Measurements from ENCODE around the gene LENG1.

Gene LENG1

GRCh38 chr19:54162241-54162805, 2.8 kb upstream of the LENG1 start:
- peak; percentile 56 for DNase-seq

GRCh38 chr19:54160854-54161253, 1.3 kb upstream of the LENG1 start:
- DNase-seq = no peak

- peak; percentile 46 for DNase-seq
These were observed 776 bp upstream of the LENG1 start for GRCh38 chr19:54160182-54160811.

GRCh38 chr19:54158812-54159351, 639 bp downstream of the LENG1 start:
- peak; percentile 38 for DNase-seq

GRCh38 chr19:54156953-54157352, 2.6 kb downstream of the LENG1 start:
- no peak for DNase-seq

- no peak for DNase-seq
These were observed 3.0 kb downstream of the LENG1 start for GRCh38 chr19:54156490-54156889.

- DNase-seq = no peak
These were observed 3.8 kb downstream of the LENG1 start for GRCh38 chr19:54155694-54156093.

GRCh38 chr19:54154603-54155345, 4.7 kb downstream of the LENG1 start:
- peak; percentile 69 for DNase-seq

- DNase-seq = no peak
These were observed 5.7 kb downstream of the LENG1 start for GRCh38 chr19:54153731-54154326.

- DNase-seq = no peak
These were observed 6.5 kb downstream of the LENG1 start for GRCh38 chr19:54152878-54153524.

GRCh38 chr19:54152267-54152666, 7.3 kb downstream of the LENG1 start:
- DNase-seq = no peak

GRCh38 chr19:54151362-54152035, 8.0 kb downstream of the LENG1 start:
- no peak for DNase-seq

GRCh38 chr19:54149021-54149812, 10.3 kb downstream of the LENG1 start:
- no peak for DNase-seq

GRCh38 chr19:54148158-54148557, 11.4 kb downstream of the LENG1 start:
- DNase-seq = no peak

GRCh38 chr19:54147676-54148075, 11.8 kb downstream of the LENG1 start:
- DNase-seq = no peak

- DNase-seq = no peak
These were observed 13.9 kb downstream of the LENG1 start for GRCh38 chr19:54145541-54146158.

- no peak for DNase-seq
These were observed 17.2 kb downstream of the LENG1 start for GRCh38 chr19:54142166-54142780.

GRCh38 chr19:54141356-54141755, 18.2 kb downstream of the LENG1 start:
- DNase-seq = peak; percentile 30

GRCh38 chr19:54138489-54139256, 20.8 kb downstream of the LENG1 start:
- no peak for DNase-seq
